Measurements from ENCODE around the gene ARRB1. TPM values are rescaled to one million over a fixed set of nuclear protein-coding genes. Genes with fewer than 3 reads are reported as not detected.

ARRB1 gene
- total RNA-seq, 1 donor from 2014 or later, result 1.0 TPM

DNA sequence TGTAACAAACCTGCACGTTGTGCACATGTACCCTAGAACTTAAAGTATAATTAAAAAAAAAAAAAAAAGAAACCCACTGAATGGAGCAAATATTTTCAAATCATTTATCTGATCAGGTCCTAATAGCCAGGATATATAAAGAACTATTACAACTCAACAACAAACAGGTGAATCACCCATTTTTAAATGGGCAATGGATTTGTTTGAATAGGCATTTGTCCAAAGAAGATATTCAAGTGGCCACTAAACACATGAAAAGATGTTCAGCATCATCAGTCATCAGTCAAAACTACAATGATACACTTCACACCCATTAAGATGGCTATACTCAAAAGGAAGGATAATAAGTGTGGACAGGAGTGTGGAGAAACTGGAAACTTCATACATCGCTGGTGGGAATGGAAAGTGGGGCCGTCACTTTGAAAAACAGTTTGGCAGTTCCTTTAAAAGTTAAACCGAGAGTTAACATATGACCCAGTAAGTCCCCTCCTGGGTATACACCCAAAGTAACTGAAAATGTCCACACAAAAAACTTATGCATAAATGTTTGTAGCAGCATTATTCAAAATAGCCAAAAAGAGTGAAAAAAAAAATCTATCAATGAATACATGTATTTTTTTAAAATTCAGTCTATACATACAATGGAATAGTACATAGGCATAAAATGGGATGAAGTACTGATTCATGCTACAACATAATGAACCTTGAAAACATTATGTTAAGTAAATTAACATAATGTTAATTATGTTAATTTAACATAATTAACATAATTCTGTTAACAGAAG, 53.1 kb downstream of the ARRB1 start:
- Histone ChIP-seq H3K4me1 (no peaks in the 10 kb centered on the region), H3K79me2 (ENCODE audit: low read depth) (no peaks in the 10 kb centered on the region), H3K4me2 (no peak overlapping the region), H3K4me3 (no peak overlapping the region), H3K9me3 (ENCODE audit: low read depth) (no peaks in the 10 kb centered on the region), H3F3A (ENCODE audit: low read depth) (no peaks in the 10 kb centered on the region), H2AFZ (replicated peaks) (no peak overlapping the region), H3K9ac (no peak overlapping the region), H3K27me3 (no peaks in the 10 kb centered on the region), H3K36me3 (no peaks in the 10 kb centered on the region), H4K20me1 (ENCODE audit: low read depth) (no peaks in the 10 kb centered on the region), H3K27ac (no peak overlapping the region)
- Mint-ChIP-seq H3K36me3 (no peaks in the 10 kb centered on the region), H3K9me3 (no peaks in the 10 kb centered on the region), H3K27me3 (ENCODE audit: insufficient read depth, low read depth) (peaks cover 3% of the 10 kb centered on the region), H3K4me1 (no peaks in the 10 kb centered on the region), H3K4me3 (no peak overlapping the region), H3K27ac (no peak overlapping the region)
- DNase-seq (ENCODE audit: low spot score), result no peak
- no peak for TF ChIP-seq EZH2phosphoT487 (IDR thresholded peaks at IDR 0.05)
- TF ChIP-seq, protein P1, sequence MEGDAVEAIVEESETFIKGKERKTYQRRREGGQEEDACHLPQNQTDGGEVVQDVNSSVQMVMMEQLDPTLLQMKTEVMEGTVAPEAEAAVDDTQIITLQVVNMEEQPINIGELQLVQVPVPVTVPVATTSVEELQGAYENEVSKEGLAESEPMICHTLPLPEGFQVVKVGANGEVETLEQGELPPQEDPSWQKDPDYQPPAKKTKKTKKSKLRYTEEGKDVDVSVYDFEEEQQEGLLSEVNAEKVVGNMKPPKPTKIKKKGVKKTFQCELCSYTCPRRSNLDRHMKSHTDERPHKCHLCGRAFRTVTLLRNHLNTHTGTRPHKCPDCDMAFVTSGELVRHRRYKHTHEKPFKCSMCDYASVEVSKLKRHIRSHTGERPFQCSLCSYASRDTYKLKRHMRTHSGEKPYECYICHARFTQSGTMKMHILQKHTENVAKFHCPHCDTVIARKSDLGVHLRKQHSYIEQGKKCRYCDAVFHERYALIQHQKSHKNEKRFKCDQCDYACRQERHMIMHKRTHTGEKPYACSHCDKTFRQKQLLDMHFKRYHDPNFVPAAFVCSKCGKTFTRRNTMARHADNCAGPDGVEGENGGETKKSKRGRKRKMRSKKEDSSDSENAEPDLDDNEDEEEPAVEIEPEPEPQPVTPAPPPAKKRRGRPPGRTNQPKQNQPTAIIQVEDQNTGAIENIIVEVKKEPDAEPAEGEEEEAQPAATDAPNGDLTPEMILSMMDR (IDR thresholded peaks at IDR 0.05), result no peak
- no peak for TF ChIP-seq EZH2 (IDR thresholded peaks at IDR 0.05)

DNA sequence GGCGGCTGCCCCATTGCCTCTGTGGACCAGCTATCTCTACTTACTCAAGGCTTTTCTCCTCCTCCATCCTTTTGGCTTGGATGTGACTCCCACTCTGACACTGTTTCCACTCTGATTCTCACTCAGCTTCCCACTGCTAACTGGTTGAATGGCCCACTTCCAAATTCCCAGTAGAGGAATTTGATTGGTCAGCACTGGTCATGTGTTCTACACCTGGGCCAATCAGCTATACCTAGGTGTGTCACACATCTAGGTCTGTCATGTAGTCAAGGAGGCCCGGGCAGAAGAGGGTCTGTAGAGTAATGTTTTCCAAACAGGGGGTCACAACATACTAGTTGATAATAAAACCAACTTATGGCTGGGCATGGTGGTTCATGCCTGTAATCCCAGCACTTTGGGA, 57.6 kb downstream of the ARRB1 start:
- Histone ChIP-seq H3K9me3 (ENCODE audit: low read depth) (no peaks in the 10 kb centered on the region), H3K36me3 (no peaks in the 10 kb centered on the region), H3K79me2 (ENCODE audit: low read depth) (no peaks in the 10 kb centered on the region), H4K20me1 (ENCODE audit: low read depth) (no peaks in the 10 kb centered on the region), H3F3A (ENCODE audit: low read depth) (no peaks in the 10 kb centered on the region), H3K4me3 (no peak overlapping the region), H3K27me3 (no peaks in the 10 kb centered on the region), H2AFZ (replicated peaks) (no peak overlapping the region), H3K9ac (no peak overlapping the region), H3K4me2 (no peak overlapping the region), H3K27ac (no peak overlapping the region), H3K4me1 (no peaks in the 10 kb centered on the region)
- peaks cover 3% of the 10 kb centered on the region for H3K27me3 Mint-ChIP-seq (ENCODE audit: insufficient read depth, low read depth)
- DNase-seq (ENCODE audit: low spot score), result no peak
- no peak overlapping the region for H3K27ac Mint-ChIP-seq
- TF ChIP-seq EZH2 (IDR thresholded peaks at IDR 0.05) (no peak), EZH2phosphoT487 (IDR thresholded peaks at IDR 0.05) (no peak)
- TF ChIP-seq, protein P1 (IDR thresholded peaks at IDR 0.05), result no peak
- H3K9me3 Mint-ChIP-seq, result no peaks in the 10 kb centered on the region
- no peaks in the 10 kb centered on the region for H3K36me3 Mint-ChIP-seq
- peaks cover 5% of the 10 kb centered on the region for H3K4me1 Mint-ChIP-seq
- H3K4me3 Mint-ChIP-seq, result no peak overlapping the region

DNA sequence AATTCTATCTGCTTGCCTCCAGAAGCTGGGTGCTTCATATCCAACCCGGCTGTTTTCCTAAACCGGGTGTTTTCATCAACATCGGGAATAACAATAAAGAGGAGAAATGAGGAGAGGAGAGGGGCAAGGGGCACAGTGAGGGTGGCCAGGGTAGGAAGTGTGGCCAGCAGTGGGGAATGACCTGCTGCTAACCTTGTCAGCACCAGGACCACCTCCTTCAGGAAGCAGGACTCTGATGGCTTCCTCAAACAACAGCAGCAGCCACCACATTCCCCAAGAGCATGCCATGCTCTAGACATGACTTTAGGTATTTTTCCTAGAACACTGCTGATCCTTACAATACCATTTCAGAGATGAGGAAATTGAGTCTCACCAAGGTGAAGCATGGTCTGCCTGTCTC, 58.5 kb downstream of the ARRB1 start:
- no peaks in the 10 kb centered on the region for H3F3A ChIP-seq (ENCODE audit: low read depth)
- H2AFZ ChIP-seq (replicated peaks), result no peak overlapping the region
- Mint-ChIP-seq H3K27ac (no peak overlapping the region), H3K9me3 (no peaks in the 10 kb centered on the region), H3K36me3 (no peaks in the 10 kb centered on the region), H3K4me1 (peaks cover 5% of the 10 kb centered on the region), H3K4me3 (no peak overlapping the region), H3K27me3 (ENCODE audit: insufficient read depth, low read depth) (peaks cover 3% of the 10 kb centered on the region)
- H3K9ac ChIP-seq, result no peak overlapping the region
- no peak overlapping the region for H3K4me2 ChIP-seq
- TF ChIP-seq, protein P1 (IDR thresholded peaks at IDR 0.05), result no peak
- no peaks in the 10 kb centered on the region for H3K9me3 ChIP-seq (ENCODE audit: low read depth)
- DNase-seq (ENCODE audit: low spot score), result no peak
- H3K4me1 ChIP-seq, result no peaks in the 10 kb centered on the region
- H4K20me1 ChIP-seq (ENCODE audit: low read depth), result no peaks in the 10 kb centered on the region
- no peaks in the 10 kb centered on the region for H3K27me3 ChIP-seq
- no peak overlapping the region for H3K4me3 ChIP-seq
- H3K27ac ChIP-seq, result no peak overlapping the region
- no peaks in the 10 kb centered on the region for H3K36me3 ChIP-seq
- H3K79me2 ChIP-seq (ENCODE audit: low read depth), result no peaks in the 10 kb centered on the region

All from neural progenitor cell (in vitro differentiated cells).